ENCODE results near the gene NFAM1. TPM values are rescaled to one million over a fixed set of nuclear protein-coding genes. Genes with fewer than 3 reads are reported as not detected.

The NFAM1 gene
- total and polyA plus RNA-seq, 2 of the 4 experiments (the other 2 are of a cell fraction): not detected

DNA sequence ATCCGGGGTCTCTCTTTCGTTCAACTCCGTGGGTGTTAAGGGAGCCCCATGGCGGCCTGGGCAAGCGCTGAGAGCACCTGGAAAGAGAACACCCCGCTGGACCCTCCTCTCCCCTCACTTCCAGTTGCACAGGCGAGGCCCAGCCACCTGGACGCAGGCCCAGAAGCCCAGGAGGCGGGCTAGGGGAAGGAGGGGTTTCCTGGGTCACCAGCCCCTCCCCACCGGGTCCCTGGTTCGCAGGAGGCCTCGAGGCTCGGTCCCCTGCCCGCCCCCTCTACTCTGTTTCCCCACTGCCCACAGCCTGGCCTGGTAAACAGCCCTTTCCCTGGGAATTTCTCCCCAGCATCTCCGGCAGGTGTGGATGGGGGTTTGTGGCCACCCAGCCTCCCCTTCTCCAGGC is 8.5 kb upstream of the NFAM1 start:
- ChIA-PET POLR2A (ENCODE audit: unreplicated experiment) (no interaction called here), CTCF (no interaction called here)
- no peak for DNase-seq
- Histone ChIP-seq H2BK120ac (ENCODE audit: low read depth, low read length) (no peak overlapping the region), H4K8ac (ENCODE audit: low read depth in 2 of 2, low read length in 2 of 2) (no peak overlapping the region), H4K5ac (ENCODE audit: low read depth, low read length) (no peak overlapping the region), H4K91ac (ENCODE audit: insufficient read depth, low read depth, low read length) (no peak overlapping the region), H3K4ac (ENCODE audit: low read depth, low read length) (no peak overlapping the region), H3K27me3 (ENCODE audit: control insufficient read depth, insufficient read depth, low read length) (peaks cover 3% of the 10 kb centered on the region; the same call in 1 of the 2 replicates), H3K9me3 (ENCODE audit: control insufficient read depth, insufficient read depth, low read length) (no peaks in the 10 kb centered on the region), H2AFZ (replicated peaks; ENCODE audit: low read length, poor library complexity) (no peak overlapping the region), H3K18ac (ENCODE audit: low read depth, low read length) (no peak overlapping the region), H3K4me2 (ENCODE audit: low read depth, low read length) (no peak overlapping the region), H3K36me3 (ENCODE audit: control insufficient read depth, insufficient read depth, low read length) (no peaks in the 10 kb centered on the region), H3K27ac (ENCODE audit: insufficient read depth, low read length) (no peak overlapping the region), H3K9ac (ENCODE audit: low read depth, low read length) (no peak overlapping the region), H2BK20ac (ENCODE audit: low read depth, low read length) (no peak overlapping the region), H3K4me1 (ENCODE audit: control insufficient read depth, insufficient read depth, low read length) (peaks cover 12% of the 10 kb centered on the region; the same call in 1 of the 2 replicates), H3K79me1 (ENCODE audit: low read depth in 1 of 2, low read length in 2 of 2) (no peaks in the 10 kb centered on the region), H3K4me3 (ENCODE audit: insufficient read depth, low read depth, low read length) (no peak overlapping the region), H2AK5ac (ENCODE audit: low read depth, low read length) (no peak overlapping the region), H2AK9ac (replicated peaks; ENCODE audit: low read depth, low read length, poor library complexity) (no peak overlapping the region), H3K9me1 (ENCODE audit: insufficient read depth, low read length) (no peaks in the 10 kb centered on the region; the same call in 1 of the 2 replicates), H2BK5ac (ENCODE audit: low read depth, low read length, poor library complexity, severe bottlenecking) (no peak overlapping the region), H4K20me1 (ENCODE audit: insufficient read depth, low read length) (no peaks in the 10 kb centered on the region), H3K56ac (ENCODE audit: extremely low read depth, insufficient read depth, low read length) (no peak overlapping the region), H3K14ac (replicated peaks; ENCODE audit: low read depth, low read length) (no peak overlapping the region), H2BK15ac (ENCODE audit: low read depth, low read length) (no peak overlapping the region), H3K23ac (ENCODE audit: low read depth, low read length) (no peak overlapping the region)
- intact Hi-C loops (cut with micrococcal nuclease): no loop called here
- ATAC-seq (ENCODE audit: low read depth): no peak
- dilution Hi-C loops (cut with HindIII; ENCODE audit: low sequenced_read_pairs, unreplicated experiment): no loop called here
- WGBS, 2 experiments (ENCODE audit: extremely low coverage in 2 of 2, insufficient read length in 1 of 2): 70% methylated on average over 2 of the region's 15 CpGs; no CpG with 5 or more reads in 1 of the 2 experiments
- TF ChIP-seq RAD21 (IDR thresholded peaks at IDR 0.05; ENCODE audit: low read length): no peak
- TF ChIP-seq CHD1 (IDR thresholded peaks at IDR 0.05; ENCODE audit: low read depth, low read length): no peak
- TF ChIP-seq SMC3 (IDR thresholded peaks at IDR 0.05; ENCODE audit: low read depth, low read length): no peak
- no peak for TF ChIP-seq MXI1 (IDR thresholded peaks at IDR 0.05; ENCODE audit: borderline replicate concordance, low read depth, low read length)
- TF ChIP-seq MAFK (IDR thresholded peaks at IDR 0.05; ENCODE audit: low read depth, low read length): no peak
- TF ChIP-seq NFE2L2 (IDR thresholded peaks at IDR 0.05; ENCODE audit: low read depth, low read length): no peak
- no peak for TF ChIP-seq CTCF (conservative IDR thresholded peaks at IDR 0.05; ENCODE audit: low read depth, low read length)
- no peak for TF ChIP-seq MAZ (IDR thresholded peaks at IDR 0.05; ENCODE audit: borderline replicate concordance, low read depth, low read length)
- TF ChIP-seq, protein P1, sequence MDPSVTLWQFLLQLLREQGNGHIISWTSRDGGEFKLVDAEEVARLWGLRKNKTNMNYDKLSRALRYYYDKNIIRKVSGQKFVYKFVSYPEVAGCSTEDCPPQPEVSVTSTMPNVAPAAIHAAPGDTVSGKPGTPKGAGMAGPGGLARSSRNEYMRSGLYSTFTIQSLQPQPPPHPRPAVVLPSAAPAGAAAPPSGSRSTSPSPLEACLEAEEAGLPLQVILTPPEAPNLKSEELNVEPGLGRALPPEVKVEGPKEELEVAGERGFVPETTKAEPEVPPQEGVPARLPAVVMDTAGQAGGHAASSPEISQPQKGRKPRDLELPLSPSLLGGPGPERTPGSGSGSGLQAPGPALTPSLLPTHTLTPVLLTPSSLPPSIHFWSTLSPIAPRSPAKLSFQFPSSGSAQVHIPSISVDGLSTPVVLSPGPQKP (IDR thresholded peaks at IDR 0.05; ENCODE audit: borderline replicate concordance, low read depth, low read length): no peak
- TF ChIP-seq CEBPB (IDR thresholded peaks at IDR 0.05; ENCODE audit: low read depth, low read length): no peak
- no peak for TF ChIP-seq RFX5 (IDR thresholded peaks at IDR 0.05; ENCODE audit: low read depth, low read length)
- TF ChIP-seq BHLHE40 (IDR thresholded peaks at IDR 0.05; ENCODE audit: low read depth, low read length): no peak
- no peak for TF ChIP-seq POLR2A (IDR thresholded peaks at IDR 0.05; ENCODE audit: low read depth, low read length)
- BruUV-seq (replicated peaks): no TSS peak
- in situ Hi-C loops (cut with MboI; ENCODE audit: low sequenced_read_pairs): loop anchor here (5.0 kb wide), 2 partner anchors 273 to 473 kb away; partner anchors contain the start of gene SEPTIN3

Measured in IMR-90 (cell line).